Measurements from ENCODE around the gene MAPK8.

- TF ChIP-seq POLR2AphosphoS5 (IDR thresholded peaks at IDR 0.05; ENCODE audit: low read depth, low read length) (no peak), POLR2A (IDR thresholded peaks at IDR 0.05; ENCODE audit: low read depth, low read length) (no peak), TAF1 (IDR thresholded peaks at IDR 0.05; ENCODE audit: borderline replicate concordance, low read depth, low read length) (no peak)
These were observed 166.1 kb downstream of the MAPK8 start for GRCh38 chr10:48472501-48473069.
